Measurements from ENCODE around the gene COBL. TPM values are rescaled to one million over a fixed set of nuclear protein-coding genes. Genes with fewer than 3 reads are reported as not detected.

COBL gene
- total RNA-seq, 4 donors from 2014 or later, result 17.2 to 59.7 (median 31.0) TPM

- no peak for ATAC-seq
- no peaks in the 10 kb centered on the region for H3K27me3 ChIP-seq
- no peak for TF ChIP-seq EP300 (IDR thresholded peaks at IDR 0.05)
- TF ChIP-seq POLR2A (IDR thresholded peaks at IDR 0.05), result no peak
- no peak for TF ChIP-seq POLR2AphosphoS5 (IDR thresholded peaks at IDR 0.05)
- TF ChIP-seq, protein P1, sequence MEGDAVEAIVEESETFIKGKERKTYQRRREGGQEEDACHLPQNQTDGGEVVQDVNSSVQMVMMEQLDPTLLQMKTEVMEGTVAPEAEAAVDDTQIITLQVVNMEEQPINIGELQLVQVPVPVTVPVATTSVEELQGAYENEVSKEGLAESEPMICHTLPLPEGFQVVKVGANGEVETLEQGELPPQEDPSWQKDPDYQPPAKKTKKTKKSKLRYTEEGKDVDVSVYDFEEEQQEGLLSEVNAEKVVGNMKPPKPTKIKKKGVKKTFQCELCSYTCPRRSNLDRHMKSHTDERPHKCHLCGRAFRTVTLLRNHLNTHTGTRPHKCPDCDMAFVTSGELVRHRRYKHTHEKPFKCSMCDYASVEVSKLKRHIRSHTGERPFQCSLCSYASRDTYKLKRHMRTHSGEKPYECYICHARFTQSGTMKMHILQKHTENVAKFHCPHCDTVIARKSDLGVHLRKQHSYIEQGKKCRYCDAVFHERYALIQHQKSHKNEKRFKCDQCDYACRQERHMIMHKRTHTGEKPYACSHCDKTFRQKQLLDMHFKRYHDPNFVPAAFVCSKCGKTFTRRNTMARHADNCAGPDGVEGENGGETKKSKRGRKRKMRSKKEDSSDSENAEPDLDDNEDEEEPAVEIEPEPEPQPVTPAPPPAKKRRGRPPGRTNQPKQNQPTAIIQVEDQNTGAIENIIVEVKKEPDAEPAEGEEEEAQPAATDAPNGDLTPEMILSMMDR (IDR thresholded peaks at IDR 0.05), result no peak
- 57 to 83% methylated on average over 3 to 6 of the region's 6 CpGs for whole genome bisulfite sequencing, 2 donors (ENCODE audit: low coverage in 1 of 2)
- H3K4me3 ChIP-seq, result no peak overlapping the region
- H3K4me1 ChIP-seq, result peaks cover 0 to 51% (median 0%) of the 10 kb centered on the region in 3 donors
- no peaks in the 10 kb centered on the region for H3K36me3 ChIP-seq
- no peak overlapping the region for H3K27ac ChIP-seq
- H3K9me3 ChIP-seq, result peaks cover 0 to 5% (median 0%) of the 10 kb centered on the region in 3 donors
Measured at GRCh38 chr7:51279391-51280023, 37.1 kb downstream of the COBL start.

- Histone ChIP-seq H3K4me1 (peaks cover 0 to 51% (median 0%) of the 10 kb centered on the region in 3 donors), H3K27me3 (no peaks in the 10 kb centered on the region), H3K4me3 (no peak overlapping the region), H3K9me3 (no peaks in the 10 kb centered on the region), H3K27ac (no peak overlapping the region), H3K36me3 (no peaks in the 10 kb centered on the region)
- WGBS, 2 donors (ENCODE audit: low coverage in 1 of 2), result 66 to 79% methylated on average over 4 to 5 of the region's 6 CpGs
- ATAC-seq, result no peak
- TF ChIP-seq POLR2A (IDR thresholded peaks at IDR 0.05), result no peak
- TF ChIP-seq, protein P1 (IDR thresholded peaks at IDR 0.05), result no peak
- no peak for TF ChIP-seq EP300 (IDR thresholded peaks at IDR 0.05)
Measured at GRCh38 chr7:51278797-51279196, 37.8 kb downstream of the COBL start.

GRCh38 chr7:51276967-51277366 lies 39.6 kb downstream of the COBL start:
- TF ChIP-seq POLR2A (IDR thresholded peaks at IDR 0.05) (no peak), POLR2AphosphoS5 (IDR thresholded peaks at IDR 0.05) (no peak), EP300 (IDR thresholded peaks at IDR 0.05) (no peak)
- TF ChIP-seq, protein P1 (IDR thresholded peaks at IDR 0.05), result no peak
- H3K36me3 ChIP-seq, result no peaks in the 10 kb centered on the region
- no peak for ATAC-seq
- H3K4me1 ChIP-seq, result peaks cover 0 to 51% (median 0%) of the 10 kb centered on the region in 3 donors
- H3K27ac ChIP-seq, result no peak overlapping the region
- 67 to 91% methylated on average over 2 to 5 of the region's 5 CpGs for WGBS, 2 donors (ENCODE audit: low coverage in 1 of 2)
- H3K4me3 ChIP-seq, result no peak overlapping the region
- no peaks in the 10 kb centered on the region for H3K27me3 ChIP-seq
- H3K9me3 ChIP-seq, result no peaks in the 10 kb centered on the region

GRCh38 chr7:51276091-51276605 lies 40.5 kb downstream of the COBL start:
- 22% methylated on average over 1 of the region's 7 CpGs; no CpG with 5 or more reads in 1 of the 2 donors for WGBS, 2 donors (ENCODE audit: low coverage in 1 of 2)
- ATAC-seq, result no peak
- Histone ChIP-seq H3K36me3 (no peaks in the 10 kb centered on the region), H3K4me1 (peaks cover 0 to 51% (median 0%) of the 10 kb centered on the region in 3 donors), H3K4me3 (no peak overlapping the region), H3K27me3 (no peaks in the 10 kb centered on the region), H3K9me3 (no peaks in the 10 kb centered on the region), H3K27ac (no peak overlapping the region)
- TF ChIP-seq POLR2AphosphoS5 (IDR thresholded peaks at IDR 0.05) (no peak), POLR2A (IDR thresholded peaks at IDR 0.05) (no peak), EP300 (IDR thresholded peaks at IDR 0.05) (no peak)
- TF ChIP-seq, protein P1 (IDR thresholded peaks at IDR 0.05), result no peak

DNA sequence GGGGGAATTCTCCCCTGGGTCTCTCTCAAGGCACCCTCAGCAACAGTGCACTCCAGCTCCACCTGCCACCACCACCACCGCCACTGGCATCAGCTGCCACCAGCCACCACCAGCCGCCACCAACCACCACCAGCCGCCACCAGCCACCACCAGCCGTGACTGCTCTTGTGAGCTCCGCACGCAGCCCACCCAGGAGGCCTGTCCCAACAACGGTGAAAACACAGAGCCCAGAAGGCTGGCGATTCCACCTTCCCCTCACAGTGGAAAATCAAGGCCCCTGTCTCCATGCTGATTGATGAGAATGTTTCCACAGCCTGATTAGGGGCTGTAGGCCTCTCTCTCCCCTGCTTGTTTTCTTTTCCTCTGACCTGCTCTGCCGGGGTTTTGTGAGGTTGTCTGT lies 41.1 kb downstream of the COBL start:
- no peak for TF ChIP-seq POLR2AphosphoS5 (IDR thresholded peaks at IDR 0.05)
- TF ChIP-seq EP300 (IDR thresholded peaks at IDR 0.05), result no peak
- TF ChIP-seq POLR2A (IDR thresholded peaks at IDR 0.05), result no peak
- H3K9me3 ChIP-seq, result no peaks in the 10 kb centered on the region
- H3K4me1 ChIP-seq, result peaks cover 0 to 50% (median 0%) of the 10 kb centered on the region in 3 donors
- ATAC-seq, result no peak
- no peaks in the 10 kb centered on the region for H3K27me3 ChIP-seq
- 0 to 52% methylated on average over 1 to 8 of the region's 9 CpGs for WGBS, 2 donors (ENCODE audit: low coverage in 1 of 2)
- H3K4me3 ChIP-seq, result no peak overlapping the region
- no peaks in the 10 kb centered on the region for H3K36me3 ChIP-seq
- H3K27ac ChIP-seq, result no peak overlapping the region
